ENCODE results near the gene DHX38. TPM values are rescaled to one million over a fixed set of nuclear protein-coding genes. Genes with fewer than 3 reads are reported as not detected.

DHX38 gene
- total and polyA plus RNA-seq, 2 of the 13 experiments (the other 11 are each of a cell fraction or from before 2014, with no cell fraction given), result 54.4 to 85.9 TPM

DNA sequence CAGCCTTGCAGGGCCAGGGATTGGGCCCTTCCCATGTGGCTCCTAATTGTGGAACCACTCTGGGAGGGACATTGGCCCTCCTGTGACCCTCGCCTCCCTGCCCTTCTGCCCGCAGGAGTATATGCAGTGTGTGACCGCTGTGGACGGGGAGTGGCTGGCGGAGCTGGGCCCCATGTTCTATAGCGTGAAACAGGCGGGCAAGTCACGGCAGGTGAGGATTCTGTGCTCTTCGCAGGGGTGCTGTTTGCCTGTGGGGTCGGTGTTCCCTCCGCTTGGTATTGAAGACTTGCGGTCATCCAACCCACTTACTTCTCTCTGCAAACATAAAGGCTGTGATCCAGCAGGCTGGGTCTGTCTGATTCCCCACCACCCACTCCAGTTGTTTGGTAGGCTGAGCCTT is 15.7 kb downstream of the DHX38 start:
- POLR2A ChIA-PET, result no interaction called here
- no peak for TF ChIP-seq AGO1 (IDR thresholded peaks at IDR 0.05; ENCODE audit: low read depth, low read length, poor library complexity, severe bottlenecking)
- TF ChIP-seq, protein P1, sequence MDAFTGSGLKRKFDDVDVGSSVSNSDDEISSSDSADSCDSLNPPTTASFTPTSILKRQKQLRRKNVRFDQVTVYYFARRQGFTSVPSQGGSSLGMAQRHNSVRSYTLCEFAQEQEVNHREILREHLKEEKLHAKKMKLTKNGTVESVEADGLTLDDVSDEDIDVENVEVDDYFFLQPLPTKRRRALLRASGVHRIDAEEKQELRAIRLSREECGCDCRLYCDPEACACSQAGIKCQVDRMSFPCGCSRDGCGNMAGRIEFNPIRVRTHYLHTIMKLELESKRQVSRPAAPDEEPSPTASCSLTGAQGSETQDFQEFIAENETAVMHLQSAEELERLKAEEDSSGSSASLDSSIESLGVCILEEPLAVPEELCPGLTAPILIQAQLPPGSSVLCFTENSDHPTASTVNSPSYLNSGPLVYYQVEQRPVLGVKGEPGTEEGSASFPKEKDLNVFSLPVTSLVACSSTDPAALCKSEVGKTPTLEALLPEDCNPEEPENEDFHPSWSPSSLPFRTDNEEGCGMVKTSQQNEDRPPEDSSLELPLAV (CRISPR knock-in tag; conservative IDR thresholded peaks at IDR 0.05; ENCODE audit: low read depth), result no peak
- no peak for TF ChIP-seq ZSCAN9 (CRISPR knock-in tag; IDR thresholded peaks at IDR 0.05; ENCODE audit: borderline replicate concordance)
- TF ChIP-seq ZNF232 (CRISPR knock-in tag; IDR thresholded peaks at IDR 0.05; ENCODE audit: borderline replicate concordance), result no peak
- no peak for TF ChIP-seq POLR2A (IDR thresholded peaks at IDR 0.05; ENCODE audit: insufficient read depth in 1 of 2, low read depth in 2 of 2, low read length in 2 of 2)
- TF ChIP-seq, protein P2, sequence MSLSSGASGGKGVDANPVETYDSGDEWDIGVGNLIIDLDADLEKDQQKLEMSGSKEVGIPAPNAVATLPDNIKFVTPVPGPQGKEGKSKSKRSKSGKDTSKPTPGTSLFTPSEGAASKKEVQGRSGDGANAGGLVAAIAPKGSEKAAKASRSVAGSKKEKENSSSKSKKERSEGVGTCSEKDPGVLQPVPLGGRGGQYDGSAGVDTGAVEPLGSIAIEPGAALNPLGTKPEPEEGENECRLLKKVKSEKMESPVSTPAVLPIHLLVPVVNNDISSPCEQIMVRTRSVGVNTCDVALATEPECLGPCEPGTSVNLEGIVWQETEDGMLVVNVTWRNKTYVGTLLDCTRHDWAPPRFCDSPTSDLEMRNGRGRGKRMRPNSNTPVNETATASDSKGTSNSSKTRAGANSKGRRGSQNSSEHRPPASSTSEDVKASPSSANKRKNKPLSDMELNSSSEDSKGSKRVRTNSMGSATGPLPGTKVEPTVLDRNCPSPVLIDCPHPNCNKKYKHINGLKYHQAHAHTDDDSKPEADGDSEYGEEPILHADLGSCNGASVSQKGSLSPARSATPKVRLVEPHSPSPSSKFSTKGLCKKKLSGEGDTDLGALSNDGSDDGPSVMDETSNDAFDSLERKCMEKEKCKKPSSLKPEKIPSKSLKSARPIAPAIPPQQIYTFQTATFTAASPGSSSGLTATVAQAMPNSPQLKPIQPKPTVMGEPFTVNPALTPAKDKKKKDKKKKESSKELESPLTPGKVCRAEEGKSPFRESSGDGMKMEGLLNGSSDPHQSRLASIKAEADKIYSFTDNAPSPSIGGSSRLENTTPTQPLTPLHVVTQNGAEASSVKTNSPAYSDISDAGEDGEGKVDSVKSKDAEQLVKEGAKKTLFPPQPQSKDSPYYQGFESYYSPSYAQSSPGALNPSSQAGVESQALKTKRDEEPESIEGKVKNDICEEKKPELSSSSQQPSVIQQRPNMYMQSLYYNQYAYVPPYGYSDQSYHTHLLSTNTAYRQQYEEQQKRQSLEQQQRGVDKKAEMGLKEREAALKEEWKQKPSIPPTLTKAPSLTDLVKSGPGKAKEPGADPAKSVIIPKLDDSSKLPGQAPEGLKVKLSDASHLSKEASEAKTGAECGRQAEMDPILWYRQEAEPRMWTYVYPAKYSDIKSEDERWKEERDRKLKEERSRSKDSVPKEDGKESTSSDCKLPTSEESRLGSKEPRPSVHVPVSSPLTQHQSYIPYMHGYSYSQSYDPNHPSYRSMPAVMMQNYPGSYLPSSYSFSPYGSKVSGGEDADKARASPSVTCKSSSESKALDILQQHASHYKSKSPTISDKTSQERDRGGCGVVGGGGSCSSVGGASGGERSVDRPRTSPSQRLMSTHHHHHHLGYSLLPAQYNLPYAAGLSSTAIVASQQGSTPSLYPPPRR (CRISPR knock-in tag; IDR thresholded peaks at IDR 0.05; ENCODE audit: borderline replicate concordance), result no peak
- no peak for TF ChIP-seq NFE2 (CRISPR knock-in tag; IDR thresholded peaks at IDR 0.05)
- no peak for TF ChIP-seq ZNF674 (CRISPR knock-in tag; IDR thresholded peaks at IDR 0.05; ENCODE audit: low read depth)
- TF ChIP-seq FOXM1 (CRISPR knock-in tag; IDR thresholded peaks at IDR 0.05), result no peak
- TF ChIP-seq GLI4 (CRISPR knock-in tag; IDR thresholded peaks at IDR 0.05; ENCODE audit: borderline replicate concordance), result no peak
- TF ChIP-seq, protein P3, sequence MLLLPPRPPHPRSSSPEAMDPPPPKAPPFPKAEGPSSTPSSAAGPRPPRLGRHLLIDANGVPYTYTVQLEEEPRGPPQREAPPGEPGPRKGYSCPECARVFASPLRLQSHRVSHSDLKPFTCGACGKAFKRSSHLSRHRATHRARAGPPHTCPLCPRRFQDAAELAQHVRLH (CRISPR knock-in tag; IDR thresholded peaks at IDR 0.05; ENCODE audit: borderline replicate concordance, low read depth), result no peak
- TF ChIP-seq ZNF317 (CRISPR knock-in tag; IDR thresholded peaks at IDR 0.05), result no peak
- TF ChIP-seq, protein P4, sequence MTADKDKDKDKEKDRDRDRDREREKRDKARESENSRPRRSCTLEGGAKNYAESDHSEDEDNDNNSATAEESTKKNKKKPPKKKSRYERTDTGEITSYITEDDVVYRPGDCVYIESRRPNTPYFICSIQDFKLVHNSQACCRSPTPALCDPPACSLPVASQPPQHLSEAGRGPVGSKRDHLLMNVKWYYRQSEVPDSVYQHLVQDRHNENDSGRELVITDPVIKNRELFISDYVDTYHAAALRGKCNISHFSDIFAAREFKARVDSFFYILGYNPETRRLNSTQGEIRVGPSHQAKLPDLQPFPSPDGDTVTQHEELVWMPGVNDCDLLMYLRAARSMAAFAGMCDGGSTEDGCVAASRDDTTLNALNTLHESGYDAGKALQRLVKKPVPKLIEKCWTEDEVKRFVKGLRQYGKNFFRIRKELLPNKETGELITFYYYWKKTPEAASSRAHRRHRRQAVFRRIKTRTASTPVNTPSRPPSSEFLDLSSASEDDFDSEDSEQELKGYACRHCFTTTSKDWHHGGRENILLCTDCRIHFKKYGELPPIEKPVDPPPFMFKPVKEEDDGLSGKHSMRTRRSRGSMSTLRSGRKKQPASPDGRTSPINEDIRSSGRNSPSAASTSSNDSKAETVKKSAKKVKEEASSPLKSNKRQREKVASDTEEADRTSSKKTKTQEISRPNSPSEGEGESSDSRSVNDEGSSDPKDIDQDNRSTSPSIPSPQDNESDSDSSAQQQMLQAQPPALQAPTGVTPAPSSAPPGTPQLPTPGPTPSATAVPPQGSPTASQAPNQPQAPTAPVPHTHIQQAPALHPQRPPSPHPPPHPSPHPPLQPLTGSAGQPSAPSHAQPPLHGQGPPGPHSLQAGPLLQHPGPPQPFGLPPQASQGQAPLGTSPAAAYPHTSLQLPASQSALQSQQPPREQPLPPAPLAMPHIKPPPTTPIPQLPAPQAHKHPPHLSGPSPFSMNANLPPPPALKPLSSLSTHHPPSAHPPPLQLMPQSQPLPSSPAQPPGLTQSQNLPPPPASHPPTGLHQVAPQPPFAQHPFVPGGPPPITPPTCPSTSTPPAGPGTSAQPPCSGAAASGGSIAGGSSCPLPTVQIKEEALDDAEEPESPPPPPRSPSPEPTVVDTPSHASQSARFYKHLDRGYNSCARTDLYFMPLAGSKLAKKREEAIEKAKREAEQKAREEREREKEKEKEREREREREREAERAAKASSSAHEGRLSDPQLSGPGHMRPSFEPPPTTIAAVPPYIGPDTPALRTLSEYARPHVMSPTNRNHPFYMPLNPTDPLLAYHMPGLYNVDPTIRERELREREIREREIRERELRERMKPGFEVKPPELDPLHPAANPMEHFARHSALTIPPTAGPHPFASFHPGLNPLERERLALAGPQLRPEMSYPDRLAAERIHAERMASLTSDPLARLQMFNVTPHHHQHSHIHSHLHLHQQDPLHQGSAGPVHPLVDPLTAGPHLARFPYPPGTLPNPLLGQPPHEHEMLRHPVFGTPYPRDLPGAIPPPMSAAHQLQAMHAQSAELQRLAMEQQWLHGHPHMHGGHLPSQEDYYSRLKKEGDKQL (CRISPR knock-in tag; IDR thresholded peaks at IDR 0.05; ENCODE audit: low read depth), result no peak
- no peak for TF ChIP-seq ZNF558 (CRISPR knock-in tag; IDR thresholded peaks at IDR 0.05; ENCODE audit: borderline replicate concordance)

More for the DNA sequence above, 15.7 kb downstream of the DHX38 start:
- intact Hi-C loops (cut with micrococcal nuclease; ENCODE audit: unreplicated experiment), result no loop called here
- peaks cover 70 to 87% of the 10 kb centered on the region in 2 experiments for H3K36me3 ChIP-seq (replicated peaks in 1 of 2; ENCODE audit: control insufficient read depth in 1 of 2, insufficient read depth in 2 of 2, low read length in 2 of 2)
- no peaks in the 10 kb centered on the region for H3K9me3 ChIP-seq (ENCODE audit: low read length)
- no peaks in the 10 kb centered on the region for H3K79me2 ChIP-seq (ENCODE audit: insufficient read depth, low read length)
- no TSS peak for BruUV-seq (replicated peaks)
- H3K4me1 ChIP-seq (ENCODE audit: insufficient read depth, low read length), result no peaks in the 10 kb centered on the region
- H3K27ac ChIP-seq (ENCODE audit: extremely low read length, insufficient read depth, low read length), result no peak overlapping the region
- no peak for ATAC-seq
- no peak overlapping the region for H3K9ac ChIP-seq (ENCODE audit: insufficient read depth, low read depth, low read length)
- 98% methylated on average over 11 of the region's 12 CpGs for WGBS (ENCODE audit: low lambda C conversion rate)
- in situ Hi-C loops (cut with HindIII; ENCODE audit: extremely low pct_ligation_motif_present, low pct_unique_long_range_greater_than_20kb), result no loop called here
- H3K27me3 ChIP-seq (ENCODE audit: control insufficient read depth in 1 of 2, insufficient read depth in 2 of 2, low read length in 2 of 2), result no peaks in the 10 kb centered on the region
- no peak overlapping the region for H3K4me2 ChIP-seq (ENCODE audit: low read depth, low read length)
- H4K20me1 ChIP-seq (ENCODE audit: insufficient read depth, low read length), result no peaks in the 10 kb centered on the region
- no peak overlapping the region for H3K4me3 ChIP-seq (replicated peaks in 1 of 3; ENCODE audit: insufficient read depth in 1 of 3, low read depth in 2 of 3, low read length in 3 of 3)
- no peak overlapping the region for H2AFZ ChIP-seq (ENCODE audit: low read length)
- CTCF ChIA-PET (ENCODE audit: low intra/inter-chr PET ratio, low total read pairs), result no interaction called here
- no peak for FAIRE-seq
- DNase-seq (ENCODE audit: low spot score), result no peak
